Stimulated activated CD4-positive, alpha-beta T cell treated with anti-CD3 and anti-CD28 coated beads, Interleukin-1b, Interleukin-23, amount 100 ng/mL, for 24 hours (primary cell): Measurements from ENCODE around the gene CBFA2T2.
"Not testable (repeated sequence)": the region's sequence is repeated elsewhere in the genome, so short reads cannot be mapped to it uniquely, and the experiment has no call there.

Experiments used
- DNase-seq, 4 experiments: peaks; one replicate each; pipeline ENCODE4 v3.0.0-alpha.2; 2020; ENCODE audit warnings: low read depth in 4 of 4, low spot score in 1 of 4

CBFA2T2 gene

DNA sequence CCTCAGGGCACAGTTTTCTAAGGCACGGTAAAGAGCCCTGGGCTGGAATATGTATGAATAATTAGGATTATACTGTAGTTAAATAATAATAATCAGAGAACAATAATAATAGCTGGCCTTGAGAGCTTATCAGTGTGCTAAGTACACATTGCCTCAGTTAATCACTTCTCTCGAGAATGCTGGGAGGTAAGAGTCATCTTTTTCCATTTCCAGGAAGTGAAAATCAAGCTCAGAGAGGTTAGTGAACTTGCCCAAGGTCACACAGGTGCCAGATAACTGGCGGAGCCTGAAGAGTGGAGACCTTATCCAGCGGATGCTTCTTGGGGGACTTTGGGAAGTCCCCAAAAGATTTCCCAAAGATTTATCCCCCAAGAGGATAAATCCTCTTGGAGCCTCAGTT lies 19.4 kb upstream of the CBFA2T2 start:
- no peak for DNase-seq

DNA sequence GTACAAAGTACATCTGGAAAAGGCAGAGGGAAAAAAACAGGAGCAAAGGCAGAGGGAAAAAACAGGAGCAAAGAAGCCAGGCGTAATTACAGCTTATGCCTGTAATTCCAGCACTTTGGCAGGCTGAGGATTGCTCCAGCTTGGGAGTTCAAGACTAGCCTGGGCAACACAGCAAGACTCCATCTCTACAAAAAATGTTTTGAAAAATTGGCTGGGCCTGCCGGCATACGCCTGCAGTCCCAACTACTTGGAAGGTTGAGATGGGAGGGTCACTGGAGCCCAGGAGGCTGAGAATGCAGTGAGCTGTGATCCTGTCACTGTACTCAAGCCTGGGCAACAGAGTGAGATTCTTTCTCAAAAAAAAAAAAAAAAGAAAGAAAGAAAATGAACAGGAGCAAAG lies 19.0 kb upstream of the CBFA2T2 start:
- DNase-seq: no peak

- no peak for DNase-seq
Observed at GRCh38 chr20:33472868-33473435, 16.9 kb upstream of the CBFA2T2 start.

GRCh38 chr20:33474097-33474873 lies 15.6 kb upstream of the CBFA2T2 start:
- DNase-seq: no peak

GRCh38 chr20:33474963-33475362 lies 14.9 kb upstream of the CBFA2T2 start:
- no peak for DNase-seq

DNA sequence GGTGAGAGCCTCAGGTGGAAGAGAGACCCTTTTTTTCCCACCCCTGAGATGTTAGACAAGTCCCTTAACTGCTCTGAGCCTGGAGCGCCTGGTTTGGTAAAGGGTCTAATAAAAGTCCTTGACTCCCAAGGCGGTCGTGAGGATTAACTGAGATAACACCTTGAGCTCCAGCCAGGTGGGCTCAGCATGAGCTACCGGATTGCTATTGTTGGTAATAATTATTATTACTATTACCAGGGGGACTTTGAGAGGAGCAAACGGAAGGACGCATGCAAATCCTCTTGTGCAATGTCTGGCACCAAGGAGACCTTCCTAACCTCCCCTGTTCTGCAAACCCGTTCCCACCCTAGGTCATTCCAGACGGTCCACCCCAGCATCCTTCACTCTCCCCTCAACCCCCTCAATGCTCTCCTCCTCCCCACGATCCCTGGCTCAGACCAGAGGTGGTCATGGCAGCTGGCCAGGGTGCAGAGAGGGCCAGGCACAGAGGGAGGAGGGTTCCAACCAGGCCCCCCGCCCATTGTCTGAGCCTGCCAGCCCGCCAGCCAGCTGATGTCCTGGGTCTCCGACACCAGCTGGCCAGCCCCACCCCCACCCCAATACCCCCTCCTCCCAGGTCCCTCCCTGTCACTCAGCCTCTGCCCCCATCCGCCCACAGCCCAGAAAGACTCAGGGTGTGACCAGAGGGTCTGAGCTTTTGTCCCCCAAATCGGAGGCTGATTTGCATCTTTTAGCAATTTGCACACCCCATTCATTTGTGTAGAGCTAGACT lies 14.3 kb upstream of the CBFA2T2 start:
- no peak for DNase-seq

GRCh38 chr20:33477386-33478234 lies 12.3 kb upstream of the CBFA2T2 start:
- no peak for DNase-seq

DNA sequence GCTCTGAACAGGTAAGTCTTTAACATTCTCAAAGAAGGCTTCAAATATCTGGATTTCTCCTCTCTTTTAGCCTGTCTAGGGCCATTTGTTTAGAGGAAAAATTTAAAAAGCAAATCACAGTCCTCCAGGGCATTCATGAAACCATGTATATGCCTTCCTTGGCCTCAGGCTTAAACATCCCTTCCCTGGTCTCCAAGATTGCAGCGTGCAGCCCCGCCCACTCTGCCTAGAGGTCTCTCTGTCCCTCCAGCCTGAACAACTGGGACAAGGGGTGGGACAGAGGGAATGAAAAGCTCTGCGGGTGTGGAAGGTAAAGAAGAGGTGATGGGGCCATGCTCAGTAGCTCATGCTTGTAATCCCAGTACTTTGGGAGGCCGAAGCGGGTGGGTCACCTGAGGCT lies 9.8 kb upstream of the CBFA2T2 start:
- DNase-seq: no peak

DNA sequence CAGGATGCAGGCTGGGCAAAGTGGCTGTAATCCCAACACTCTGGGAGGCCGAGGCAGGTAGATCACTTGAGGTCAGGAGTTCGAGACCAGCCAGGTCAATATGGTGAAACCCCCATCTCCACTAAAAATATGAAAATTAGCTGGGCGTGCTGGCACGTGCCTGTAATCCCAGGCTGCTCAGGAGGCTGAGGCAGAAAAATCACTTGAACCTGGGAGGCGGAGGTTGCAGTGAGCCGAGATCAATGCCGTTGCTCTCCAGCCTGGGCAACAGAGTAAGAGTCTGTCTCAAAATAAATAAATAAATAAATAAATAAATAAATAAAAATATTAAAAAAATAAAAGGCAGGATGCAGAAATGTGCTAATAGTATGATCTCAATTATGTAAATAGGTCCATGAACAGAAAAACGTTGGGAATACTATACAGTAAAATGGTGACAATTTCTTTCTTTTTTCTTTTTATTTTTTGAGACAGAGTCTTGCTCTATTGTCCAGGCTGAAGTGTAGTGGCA lies 8.4 kb upstream of the CBFA2T2 start:
- DNase-seq: no peak

DNA sequence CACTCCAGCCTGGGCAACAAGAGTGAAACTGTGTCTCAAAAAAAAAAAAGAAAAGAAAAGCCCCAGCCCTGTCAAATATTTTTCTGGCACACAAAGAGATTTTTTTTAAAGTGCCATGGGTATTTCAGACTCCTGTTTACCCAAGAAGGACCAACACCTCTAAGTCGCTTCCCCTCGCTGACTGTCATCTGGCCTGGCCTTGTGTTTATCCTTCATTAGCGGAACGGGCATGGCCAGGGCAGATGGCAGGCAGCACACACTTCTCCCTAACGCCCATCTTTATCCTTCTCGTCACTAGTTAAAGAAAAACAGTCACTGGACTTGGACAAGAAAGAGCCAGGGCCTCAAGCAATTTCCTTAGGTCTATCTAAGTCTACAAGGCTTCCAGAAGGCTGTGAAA lies 7.3 kb upstream of the CBFA2T2 start:
- no peak for DNase-seq

GRCh38 chr20:33483186-33483585 lies 6.7 kb upstream of the CBFA2T2 start:
- not testable (repeated sequence) for DNase-seq

GRCh38 chr20:33488201-33488600 lies 1.7 kb upstream of the CBFA2T2 start:
- DNase-seq: no peak

DNA sequence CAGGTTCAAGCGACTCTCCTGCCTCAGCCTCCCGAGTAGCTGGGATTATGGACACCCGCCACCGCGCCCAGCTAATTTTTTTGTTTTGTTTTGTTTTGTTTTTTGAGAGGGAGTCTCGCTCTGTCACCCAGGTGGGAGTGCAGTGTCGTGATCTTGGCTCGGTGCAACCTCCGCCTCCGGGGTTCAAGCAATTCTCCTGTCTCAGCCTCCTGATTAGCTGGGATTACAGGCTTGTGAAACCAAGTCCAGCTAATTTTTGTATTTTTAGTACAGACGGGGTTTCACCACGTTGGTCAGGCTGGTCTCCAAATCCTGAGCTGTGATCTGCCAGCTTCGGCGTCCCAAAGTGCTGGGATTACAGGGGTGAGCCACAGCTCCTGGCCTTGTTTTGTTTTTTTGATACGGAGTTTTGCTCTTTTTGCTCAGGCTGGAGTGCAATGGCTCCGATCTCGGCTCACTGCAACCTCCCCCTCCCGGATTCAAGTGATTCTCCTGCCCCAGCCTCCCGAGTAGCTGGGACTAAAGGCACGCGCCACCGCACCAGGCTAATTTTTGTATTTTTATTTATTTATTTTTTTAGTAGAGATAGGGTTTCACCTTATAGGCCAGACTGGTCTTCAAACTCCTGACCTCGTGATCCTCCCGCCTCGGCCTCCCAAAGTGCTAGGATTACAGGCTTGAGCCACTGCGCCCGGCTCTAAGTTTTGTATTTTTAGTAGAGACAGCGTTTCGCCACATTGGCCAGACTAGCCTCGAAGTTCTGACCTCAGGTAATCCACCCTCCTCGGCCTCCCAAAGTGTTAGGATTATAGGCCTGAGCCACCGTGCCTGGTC lies 1.0 kb upstream of the CBFA2T2 start:
- DNase-seq: not testable (repeated sequence)

DNA sequence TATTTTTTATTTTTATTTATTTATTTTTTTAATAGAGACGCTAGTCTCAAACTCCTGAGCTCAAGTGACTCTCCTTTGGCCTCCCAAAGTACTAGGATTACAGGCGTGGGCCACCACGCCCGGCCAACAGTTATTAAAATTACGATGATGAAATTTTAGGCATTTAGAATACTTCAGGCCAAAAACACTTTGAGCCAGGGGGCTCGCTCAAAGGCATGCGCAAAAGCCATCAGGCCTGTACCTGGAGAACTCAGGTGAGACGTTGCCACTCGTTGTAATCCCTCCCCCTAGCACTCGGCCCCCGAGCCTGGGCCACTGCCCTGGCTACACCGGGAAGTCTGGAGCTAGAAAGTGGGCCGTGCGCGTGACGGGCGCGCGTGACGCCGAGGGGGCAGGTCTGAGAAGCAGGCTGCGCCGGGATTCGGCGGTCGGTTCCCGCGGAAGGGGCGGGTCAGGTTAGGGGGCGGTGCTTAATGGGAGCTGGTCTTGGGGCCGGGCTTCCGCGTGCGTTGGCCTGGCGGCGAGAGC lies 337 bp upstream of the CBFA2T2 start:
- peak; percentile 95 to 99 (median 98) for DNase-seq

DNA sequence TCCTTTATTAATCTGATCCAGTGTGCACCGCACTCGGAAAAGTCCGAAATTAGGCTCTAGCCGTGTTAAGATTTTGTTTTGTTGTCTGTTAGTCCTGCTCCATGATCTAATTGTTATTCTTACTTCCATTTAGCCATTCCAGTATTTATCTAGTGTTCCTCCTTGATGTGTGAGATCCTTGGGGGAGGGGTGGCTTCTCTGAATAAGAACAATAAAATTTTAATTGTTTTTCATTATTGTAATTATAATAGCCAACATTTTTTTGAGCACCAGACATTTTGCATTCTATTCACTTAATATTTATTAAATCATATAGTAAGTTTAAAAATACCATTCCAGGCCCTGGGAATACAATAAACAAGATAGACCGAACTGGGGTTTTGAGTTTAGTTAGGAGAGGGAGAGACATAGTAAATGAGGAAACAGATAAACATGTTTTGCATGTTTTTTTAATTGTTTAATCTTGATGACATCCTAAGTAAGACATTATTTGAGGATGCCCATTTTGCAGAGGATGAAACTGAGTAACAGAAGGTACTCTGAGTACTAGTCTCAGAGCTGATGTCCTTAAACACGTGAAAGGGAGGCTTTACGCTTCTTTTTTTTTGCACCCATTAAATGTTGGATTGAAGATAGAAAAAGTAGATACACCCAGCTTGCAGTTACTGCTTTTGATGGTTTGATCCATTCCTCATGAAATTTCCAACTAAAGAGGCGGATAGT lies 1.2 kb downstream of the CBFA2T2 start:
- no peak for DNase-seq

GRCh38 chr20:33493076-33493766 lies 3.3 kb downstream of the CBFA2T2 start:
- no peak for DNase-seq

DNA sequence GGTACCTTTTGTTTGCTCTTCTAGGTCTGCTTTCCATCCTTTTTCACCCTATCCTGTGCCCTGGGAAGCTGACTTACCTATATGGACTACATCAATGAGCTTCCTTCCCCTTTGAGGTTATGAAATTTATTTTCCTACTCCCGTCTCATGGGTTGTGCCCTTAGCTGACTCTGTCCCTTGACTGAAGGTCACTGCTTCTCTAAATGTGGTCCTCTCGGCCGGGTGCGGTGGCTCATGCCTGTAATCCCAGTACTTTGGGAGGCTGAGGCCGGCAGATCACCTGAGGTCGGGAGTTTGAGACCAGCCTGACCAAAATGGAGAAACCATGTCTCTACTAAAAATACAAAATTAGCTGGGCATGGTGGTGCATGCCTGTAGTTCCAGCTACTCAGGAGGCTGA lies 6.9 kb downstream of the CBFA2T2 start:
- DNase-seq: not testable (repeated sequence)

DNA sequence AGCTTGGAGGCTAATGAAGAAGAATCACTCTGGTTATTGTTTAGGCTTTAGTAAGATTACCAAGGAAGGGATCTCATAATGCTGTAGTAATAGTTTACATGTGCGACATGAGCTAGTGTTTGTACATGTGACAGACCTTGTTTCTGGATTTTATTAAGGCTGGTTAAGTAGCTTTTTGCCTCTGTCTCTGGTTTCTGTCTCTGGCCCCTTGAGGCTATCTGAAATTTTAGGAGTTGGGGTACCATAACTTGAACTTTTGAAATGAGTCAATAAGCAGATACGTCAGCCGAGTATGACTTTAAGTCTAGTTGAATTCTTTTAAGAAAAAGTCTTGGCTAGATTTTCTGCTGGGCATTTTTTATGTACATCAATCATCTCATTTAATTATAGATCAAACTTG lies 9.5 kb downstream of the CBFA2T2 start:
- no peak for DNase-seq

- no peak for DNase-seq
Observed at GRCh38 chr20:33501000-33501399, 11.1 kb downstream of the CBFA2T2 start.
